Occipital lobe (tissue), 2 donors: Measurements from ENCODE around the gene TXNIP. TPM values are rescaled to one million over a fixed set of nuclear protein-coding genes. Genes with fewer than 3 reads are reported as not detected.

Experiments
- DNase-seq: peaks from one replicate; lab custom pipeline; 2025; lab: John Stamatoyannopoulos, UW
- total RNA-seq: library from RNA; depleted of rRNA; stranded (reverse); fragments of >200 nt; gene quantifications from one replicate; pipeline ENCODE4 v1.2.3, GENCODE V29; 2014

Gene TXNIP
- total RNA-seq, 1 donor from 2014 or later = 317 TPM

GRCh38 chr1:146012703-146013558 lies 16.6 kb upstream of the TXNIP start:
- DNase-seq = no peak

GRCh38 chr1:146010126-146010738 lies 13.9 kb upstream of the TXNIP start:
- no peak for DNase-seq

GRCh38 chr1:146007489-146008133 lies 11.2 kb upstream of the TXNIP start:
- DNase-seq = no peak

- no peak for DNase-seq
These were observed 5.3 kb upstream of the TXNIP start for GRCh38 chr1:146001709-146002108.

GRCh38 chr1:145999321-146000024 lies 3.1 kb upstream of the TXNIP start:
- DNase-seq = no peak

- no peak for DNase-seq
These were observed 1.3 kb upstream of the TXNIP start for GRCh38 chr1:145997718-145998023.

GRCh38 chr1:145997016-145997717 lies 788 bp upstream of the TXNIP start:
- no peak for DNase-seq

- DNase-seq = no peak
These were observed 381 bp downstream of the TXNIP start for GRCh38 chr1:145995964-145996432.

GRCh38 chr1:145995148-145995881 lies 1.1 kb downstream of the TXNIP start:
- no peak for DNase-seq

GRCh38 chr1:145994391-145995120 lies 1.8 kb downstream of the TXNIP start:
- DNase-seq = no peak

- no peak for DNase-seq
These were observed 2.6 kb downstream of the TXNIP start for GRCh38 chr1:145993618-145994390.

- no peak for DNase-seq
These were observed 3.3 kb downstream of the TXNIP start for GRCh38 chr1:145992958-145993617.

GRCh38 chr1:145992502-145992936 lies 3.9 kb downstream of the TXNIP start:
- DNase-seq = no peak

GRCh38 chr1:145991735-145992412 lies 4.5 kb downstream of the TXNIP start:
- DNase-seq = no peak

- DNase-seq = no peak
These were observed 6.0 kb downstream of the TXNIP start for GRCh38 chr1:145990249-145990855.

- no peak for DNase-seq
These were observed 7.6 kb downstream of the TXNIP start for GRCh38 chr1:145988773-145989172.

GRCh38 chr1:145987926-145988325 lies 8.5 kb downstream of the TXNIP start:
- no peak for DNase-seq
